ENCODE measurements around the gene TFPT. TPM values are rescaled to one million over a fixed set of nuclear protein-coding genes. Genes with fewer than 3 reads are reported as not detected.

TFPT gene
- total RNA-seq, 2 donors from 2014 or later, result 15.9 to 17.2 TPM

DNA sequence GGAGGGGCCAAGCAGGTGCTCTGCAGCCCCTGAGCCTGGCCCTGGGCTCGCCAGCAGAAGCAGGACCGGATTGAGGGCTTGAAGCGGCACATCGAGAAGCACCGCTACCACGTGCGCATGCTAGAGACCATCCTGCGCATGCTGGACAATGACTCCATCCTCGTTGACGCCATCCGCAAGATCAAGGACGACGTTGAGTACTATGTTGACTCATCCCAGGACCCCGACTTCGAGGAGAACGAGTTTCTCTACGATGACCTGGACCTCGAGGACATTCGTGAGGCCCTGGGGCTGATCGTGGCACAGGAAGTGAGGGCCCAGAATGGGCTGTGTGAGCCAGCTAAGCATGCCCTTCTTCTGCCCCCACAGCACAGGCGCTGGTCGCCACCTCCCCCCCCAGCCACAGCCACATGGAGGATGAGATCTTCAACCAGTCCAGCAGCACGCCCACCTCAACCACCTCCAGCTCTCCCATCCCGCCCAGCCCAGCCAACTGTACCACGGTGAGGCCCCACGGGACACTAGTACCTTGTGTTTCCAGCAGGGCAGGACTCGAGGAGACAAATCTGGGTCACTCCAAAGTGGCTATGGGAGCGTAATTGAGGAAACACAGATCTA lies 30.2 kb upstream of the TFPT start:
- TF ChIP-seq, protein P1, sequence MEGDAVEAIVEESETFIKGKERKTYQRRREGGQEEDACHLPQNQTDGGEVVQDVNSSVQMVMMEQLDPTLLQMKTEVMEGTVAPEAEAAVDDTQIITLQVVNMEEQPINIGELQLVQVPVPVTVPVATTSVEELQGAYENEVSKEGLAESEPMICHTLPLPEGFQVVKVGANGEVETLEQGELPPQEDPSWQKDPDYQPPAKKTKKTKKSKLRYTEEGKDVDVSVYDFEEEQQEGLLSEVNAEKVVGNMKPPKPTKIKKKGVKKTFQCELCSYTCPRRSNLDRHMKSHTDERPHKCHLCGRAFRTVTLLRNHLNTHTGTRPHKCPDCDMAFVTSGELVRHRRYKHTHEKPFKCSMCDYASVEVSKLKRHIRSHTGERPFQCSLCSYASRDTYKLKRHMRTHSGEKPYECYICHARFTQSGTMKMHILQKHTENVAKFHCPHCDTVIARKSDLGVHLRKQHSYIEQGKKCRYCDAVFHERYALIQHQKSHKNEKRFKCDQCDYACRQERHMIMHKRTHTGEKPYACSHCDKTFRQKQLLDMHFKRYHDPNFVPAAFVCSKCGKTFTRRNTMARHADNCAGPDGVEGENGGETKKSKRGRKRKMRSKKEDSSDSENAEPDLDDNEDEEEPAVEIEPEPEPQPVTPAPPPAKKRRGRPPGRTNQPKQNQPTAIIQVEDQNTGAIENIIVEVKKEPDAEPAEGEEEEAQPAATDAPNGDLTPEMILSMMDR (IDR thresholded peaks at IDR 0.05), result no peak
- Histone ChIP-seq H3K9ac (ENCODE audit: low read depth in 2 of 2, low read length in 2 of 2) (no peak overlapping the region), H3K27ac (no peak overlapping the region), H3K4me3 (no peak overlapping the region), H3K9me3 (no peaks in the 10 kb centered on the region), H3K27me3 (no peaks in the 10 kb centered on the region), H3K36me3 (peaks cover 39% of the 10 kb centered on the region), H3K4me1 (no peaks in the 10 kb centered on the region)
- no peak for DNase-seq
- intact Hi-C loops (cut with DNase I), result no loop called here

DNA sequence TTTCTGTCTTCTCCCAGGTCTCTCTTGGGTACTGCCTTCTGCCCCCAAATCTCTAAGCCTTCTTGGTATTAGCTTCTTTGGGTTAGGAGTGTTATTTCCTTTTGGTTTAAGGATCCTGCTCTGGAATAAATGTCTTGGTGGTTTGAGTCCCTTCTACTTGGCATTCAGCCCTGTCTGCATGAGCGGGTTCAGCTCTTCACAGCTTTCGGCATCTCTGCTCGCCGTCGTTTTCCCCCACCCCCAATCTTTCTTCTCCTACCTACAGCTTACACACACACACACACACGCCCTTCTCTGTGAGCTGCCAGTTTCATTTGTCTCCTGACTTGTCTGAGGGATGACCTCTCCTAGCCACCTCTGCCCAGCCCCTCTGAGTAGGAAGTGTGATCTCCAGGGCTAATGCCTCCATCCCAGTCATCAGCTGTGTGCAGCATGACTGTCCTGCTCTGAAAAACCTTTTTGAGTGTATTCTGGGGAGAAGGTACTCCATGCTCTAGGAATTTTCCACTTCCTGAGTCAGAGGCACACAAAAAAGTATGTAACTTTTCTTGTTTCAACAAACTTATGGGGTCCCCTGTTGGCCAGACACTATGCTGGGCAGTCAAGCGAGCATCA lies 26.8 kb upstream of the TFPT start:
- TF ChIP-seq, protein P1 (IDR thresholded peaks at IDR 0.05), result no peak
- Histone ChIP-seq H3K4me1 (peaks cover 16% of the 10 kb centered on the region), H3K9me3 (no peaks in the 10 kb centered on the region), H3K4me3 (no peak overlapping the region), H3K36me3 (peaks cover 36% of the 10 kb centered on the region), H3K9ac (ENCODE audit: low read depth in 2 of 2, low read length in 2 of 2) (no peak overlapping the region), H3K27me3 (no peaks in the 10 kb centered on the region), H3K27ac (no peak overlapping the region)
- no peak for DNase-seq
- intact Hi-C loops (cut with DNase I), result no loop called here

DNA sequence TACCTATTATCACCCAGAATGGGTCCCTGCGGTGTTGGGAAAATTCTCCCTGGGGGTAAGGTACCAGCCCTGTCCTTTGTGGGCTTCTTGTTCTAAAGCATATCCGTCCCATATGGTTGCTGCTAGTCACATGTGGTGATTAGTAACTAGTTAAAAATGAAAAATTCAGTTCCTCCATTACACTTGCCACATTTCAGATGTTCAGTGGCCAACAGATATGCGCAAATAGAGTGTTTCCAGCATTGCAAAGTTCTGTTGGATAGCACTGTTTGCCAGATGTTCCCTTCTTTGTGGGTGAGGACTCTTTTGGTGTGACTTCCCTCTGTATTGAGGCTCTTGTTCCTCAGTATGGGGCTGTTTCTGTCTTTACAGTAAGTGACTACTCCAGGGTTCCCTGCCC lies 25.9 kb upstream of the TFPT start:
- H3K27ac ChIP-seq, result no peak overlapping the region
- DNase-seq, result no peak
- TF ChIP-seq, protein P1 (IDR thresholded peaks at IDR 0.05), result no peak
- H3K27me3 ChIP-seq, result no peaks in the 10 kb centered on the region
- H3K9me3 ChIP-seq, result no peaks in the 10 kb centered on the region
- peaks cover 16% of the 10 kb centered on the region for H3K4me1 ChIP-seq
- peaks cover 30% of the 10 kb centered on the region for H3K36me3 ChIP-seq
- intact Hi-C loops (cut with DNase I), result no loop called here
- no peak overlapping the region for H3K4me3 ChIP-seq
- H3K9ac ChIP-seq (ENCODE audit: low read depth in 2 of 2, low read length in 2 of 2), result no peak overlapping the region

DNA sequence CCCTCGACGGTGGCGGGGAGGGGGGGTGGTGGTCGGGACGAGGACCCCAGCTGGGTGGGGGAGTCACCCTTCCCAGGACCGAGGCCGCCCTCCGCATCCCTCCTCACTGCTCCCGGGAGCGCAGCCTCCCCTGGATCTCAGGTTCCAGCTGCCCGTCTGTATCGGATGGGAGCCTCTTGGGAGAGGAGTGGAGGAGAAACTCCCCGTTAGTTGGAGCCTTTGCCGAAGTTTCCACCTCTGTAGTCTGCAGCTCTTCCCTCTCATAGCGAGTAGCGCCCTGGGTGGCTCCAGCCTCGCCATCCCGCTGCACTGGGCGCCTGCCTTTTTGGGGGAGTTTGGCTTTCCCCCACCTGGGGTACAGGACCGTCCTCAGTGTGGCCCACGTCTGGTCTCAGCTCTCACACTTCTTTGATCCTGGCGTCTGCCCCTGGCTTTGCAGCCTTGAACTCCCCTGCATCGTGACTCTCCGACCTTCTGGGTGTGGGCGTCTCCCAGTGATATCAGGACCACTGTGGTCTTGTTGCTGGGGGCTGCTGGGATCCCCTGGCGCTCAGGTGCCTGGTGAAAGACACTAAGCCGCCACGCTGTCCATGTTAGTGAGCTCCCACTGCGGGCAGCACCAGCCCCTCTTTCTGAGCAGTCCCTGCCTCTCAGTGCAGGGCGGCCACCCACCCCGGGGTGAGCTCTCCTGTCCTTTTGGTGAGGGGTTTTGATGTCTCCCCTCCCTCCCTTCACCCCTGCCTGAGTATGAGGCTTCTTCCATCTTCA lies 23.2 kb upstream of the TFPT start:
- Histone ChIP-seq H3K27ac (peak overlapping the region; percentile 83), H3K27me3 (no peaks in the 10 kb centered on the region), H3K9me3 (no peaks in the 10 kb centered on the region), H3K9ac (ENCODE audit: low read depth in 2 of 2, low read length in 2 of 2) (peak overlapping the region; percentile 74 to 95), H3K36me3 (peaks cover 11% of the 10 kb centered on the region), H3K4me1 (peaks cover 16% of the 10 kb centered on the region), H3K4me3 (peak overlapping the region; percentile 98)
- no peak for DNase-seq
- intact Hi-C loops (cut with DNase I), result no loop called here
- TF ChIP-seq, protein P1 (IDR thresholded peaks at IDR 0.05), result no peak

DNA sequence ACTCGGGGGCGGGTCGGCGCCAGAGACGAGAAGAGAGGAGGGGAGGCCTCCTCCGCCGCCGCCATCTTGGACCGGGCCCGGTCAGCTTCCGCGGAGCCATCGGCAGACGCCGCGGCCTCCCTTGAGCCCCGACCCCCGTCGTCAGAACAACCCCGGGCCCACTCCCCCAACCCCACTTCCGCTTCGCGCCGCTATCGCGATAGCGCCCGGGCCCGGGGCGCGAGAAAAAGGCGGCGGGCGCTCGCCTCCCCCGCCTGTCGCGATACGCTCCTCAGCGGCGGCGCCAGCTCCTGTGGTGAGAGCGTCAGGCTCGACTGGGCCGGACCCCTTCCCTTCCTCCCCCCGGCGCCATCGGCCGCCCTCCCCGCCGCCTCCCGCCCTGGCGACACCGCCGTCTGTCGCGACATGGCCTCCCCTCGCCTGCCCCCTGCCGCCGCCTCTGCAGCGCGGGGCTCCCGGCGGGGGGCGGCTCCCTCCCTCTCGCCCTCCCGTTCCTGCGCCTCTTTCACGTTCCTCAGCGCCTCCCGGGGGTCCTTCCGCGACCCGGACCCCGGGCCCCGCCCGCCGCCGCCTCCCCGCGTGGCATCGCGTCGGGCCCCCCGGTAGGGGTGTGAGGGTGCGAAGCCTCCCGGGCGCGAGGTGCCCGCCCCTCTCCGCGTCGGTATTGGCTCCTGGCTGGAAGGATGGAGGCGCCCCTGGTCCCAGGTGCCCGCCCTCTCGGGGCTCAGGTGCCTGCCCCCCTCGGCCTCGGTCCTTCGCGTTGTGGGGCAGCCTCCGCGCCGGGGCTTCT lies 22.4 kb upstream of the TFPT start, which contains the start of gene CNOT3:
Gene CNOT3, plus strand, starts transcription at position 64 of the 790 bp plus-strand sequence. CDS start 5,217 bp downstream, outside the sequence.
- intact Hi-C loops (cut with DNase I), result no loop called here
- H3K27ac ChIP-seq, result peak within 1 kb of the TSS; percentile 83
- peak; percentile 36 for DNase-seq
- TF ChIP-seq, protein P1 (IDR thresholded peaks at IDR 0.05), result no peak
- no peaks in the 10 kb centered on the region for H3K9me3 ChIP-seq
- peak within 1 kb of the TSS; percentile 98 for H3K4me3 ChIP-seq
- peaks cover 16% of the 10 kb centered on the region for H3K4me1 ChIP-seq
- H3K9ac ChIP-seq (ENCODE audit: low read depth in 2 of 2, low read length in 2 of 2), result peak within 1 kb of the TSS; percentile 79 to 95
- H3K27me3 ChIP-seq, result no peaks in the 10 kb centered on the region
- H3K36me3 ChIP-seq, result peaks cover 3% of the 10 kb centered on the region
